Measurements from ENCODE around the gene NR1D2. TPM values are rescaled to one million over a fixed set of nuclear protein-coding genes. Genes with fewer than 3 reads are reported as not detected.
A peak's percentile ranks its signal among the peaks of the same experiment; 100 is the strongest.

Gene NR1D2
- total RNA-seq, 1 experiment from 2014 or later, result 8.7 TPM

DNA sequence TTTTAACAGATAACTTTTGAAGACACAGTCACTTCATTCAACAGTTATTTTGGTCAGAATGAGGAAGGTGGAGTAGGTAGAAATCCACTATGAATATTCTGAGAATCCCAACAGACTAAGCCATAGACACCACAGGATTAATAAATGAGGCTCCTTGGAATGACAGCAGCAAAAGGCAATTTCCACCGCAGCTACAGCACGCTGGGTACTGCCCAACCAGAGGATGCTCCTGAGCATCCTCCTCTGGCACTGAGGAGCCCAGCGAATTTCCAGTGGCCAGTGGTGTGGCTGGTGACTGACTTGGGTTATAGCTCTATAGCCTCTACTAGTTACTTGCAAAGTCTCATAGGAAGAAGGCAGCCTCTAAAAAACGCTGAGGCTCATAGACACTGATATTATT is 3.6 kb upstream of the NR1D2 start:
- ChIA-PET CTCF (no interaction called here), POLR2A (ENCODE audit: low non-redundant PET) (no interaction called here)
- H3K27ac ChIP-seq (ENCODE audit: low read depth, low read length, poor library complexity, severe bottlenecking), result no peak overlapping the region
- no peaks in the 10 kb centered on the region for H3K27me3 ChIP-seq (replicated peaks; ENCODE audit: insufficient read depth, low read depth, low read length, poor library complexity)
- intact Hi-C loops (cut with micrococcal nuclease; ENCODE audit: unreplicated experiment), result no loop called here
- BruUV-seq (replicated peaks), result no TSS peak
- DNase-seq (ENCODE audit: low spot score), result no peak
- no peaks in the 10 kb centered on the region for H3K36me3 ChIP-seq (ENCODE audit: insufficient read depth, low read length, poor library complexity, severe bottlenecking)
- H3K4me1 ChIP-seq (ENCODE audit: insufficient read depth, low read length, poor library complexity, severe bottlenecking), result peaks cover 1% of the 10 kb centered on the region
- no peaks in the 10 kb centered on the region for H3K9me3 ChIP-seq (ENCODE audit: low read depth, low read length, poor library complexity, severe bottlenecking)
- TF ChIP-seq, protein P1, sequence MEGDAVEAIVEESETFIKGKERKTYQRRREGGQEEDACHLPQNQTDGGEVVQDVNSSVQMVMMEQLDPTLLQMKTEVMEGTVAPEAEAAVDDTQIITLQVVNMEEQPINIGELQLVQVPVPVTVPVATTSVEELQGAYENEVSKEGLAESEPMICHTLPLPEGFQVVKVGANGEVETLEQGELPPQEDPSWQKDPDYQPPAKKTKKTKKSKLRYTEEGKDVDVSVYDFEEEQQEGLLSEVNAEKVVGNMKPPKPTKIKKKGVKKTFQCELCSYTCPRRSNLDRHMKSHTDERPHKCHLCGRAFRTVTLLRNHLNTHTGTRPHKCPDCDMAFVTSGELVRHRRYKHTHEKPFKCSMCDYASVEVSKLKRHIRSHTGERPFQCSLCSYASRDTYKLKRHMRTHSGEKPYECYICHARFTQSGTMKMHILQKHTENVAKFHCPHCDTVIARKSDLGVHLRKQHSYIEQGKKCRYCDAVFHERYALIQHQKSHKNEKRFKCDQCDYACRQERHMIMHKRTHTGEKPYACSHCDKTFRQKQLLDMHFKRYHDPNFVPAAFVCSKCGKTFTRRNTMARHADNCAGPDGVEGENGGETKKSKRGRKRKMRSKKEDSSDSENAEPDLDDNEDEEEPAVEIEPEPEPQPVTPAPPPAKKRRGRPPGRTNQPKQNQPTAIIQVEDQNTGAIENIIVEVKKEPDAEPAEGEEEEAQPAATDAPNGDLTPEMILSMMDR (conservative IDR thresholded peaks at IDR 0.05; ENCODE audit: low read depth, low read length), result no peak
- no peak for TF ChIP-seq EZH2 (IDR thresholded peaks at IDR 0.05; ENCODE audit: borderline replicate concordance, low read depth, low read length, poor library complexity, severe bottlenecking)
- H3K4me3 ChIP-seq (ENCODE audit: low read depth, low read length, poor library complexity, severe bottlenecking), result no peak overlapping the region

DNA sequence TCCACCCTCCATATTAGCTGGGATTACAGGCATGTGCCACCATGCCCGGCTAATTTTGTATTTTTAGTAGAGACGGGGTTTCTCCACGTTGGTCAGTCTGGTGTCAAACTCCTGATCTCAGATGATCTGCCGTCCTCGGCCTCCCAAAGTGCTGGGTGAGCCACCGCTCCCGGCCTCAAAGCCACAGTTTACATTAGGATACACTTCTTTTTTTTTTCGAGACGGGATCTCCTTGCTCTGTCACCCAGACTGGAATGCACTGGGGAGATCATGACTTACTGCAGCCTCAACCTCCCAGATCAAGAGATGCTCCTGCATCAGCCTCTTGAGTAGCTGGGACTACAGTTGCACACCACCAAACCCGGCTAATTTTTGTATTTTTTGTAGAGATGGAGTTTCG is 2.5 kb upstream of the NR1D2 start:
- H3K4me1 ChIP-seq (ENCODE audit: insufficient read depth, low read length, poor library complexity, severe bottlenecking), result peaks cover 7% of the 10 kb centered on the region
- H3K9me3 ChIP-seq (ENCODE audit: low read depth, low read length, poor library complexity, severe bottlenecking), result no peaks in the 10 kb centered on the region
- ChIA-PET POLR2A (ENCODE audit: low non-redundant PET) (no interaction called here), CTCF (no interaction called here)
- intact Hi-C loops (cut with micrococcal nuclease; ENCODE audit: unreplicated experiment), result no loop called here
- TF ChIP-seq, protein P1 (conservative IDR thresholded peaks at IDR 0.05; ENCODE audit: low read depth, low read length), result no peak
- no peak for TF ChIP-seq EZH2 (IDR thresholded peaks at IDR 0.05; ENCODE audit: borderline replicate concordance, low read depth, low read length, poor library complexity, severe bottlenecking)
- no peaks in the 10 kb centered on the region for H3K36me3 ChIP-seq (ENCODE audit: insufficient read depth, low read length, poor library complexity, severe bottlenecking)
- H3K4me3 ChIP-seq (ENCODE audit: low read depth, low read length, poor library complexity, severe bottlenecking), result no peak overlapping the region
- BruUV-seq (replicated peaks), result no TSS peak
- H3K27me3 ChIP-seq (replicated peaks; ENCODE audit: insufficient read depth, low read depth, low read length, poor library complexity), result no peaks in the 10 kb centered on the region
- no peak overlapping the region for H3K27ac ChIP-seq (ENCODE audit: low read depth, low read length, poor library complexity, severe bottlenecking)
- no peak for DNase-seq (ENCODE audit: low spot score)

DNA sequence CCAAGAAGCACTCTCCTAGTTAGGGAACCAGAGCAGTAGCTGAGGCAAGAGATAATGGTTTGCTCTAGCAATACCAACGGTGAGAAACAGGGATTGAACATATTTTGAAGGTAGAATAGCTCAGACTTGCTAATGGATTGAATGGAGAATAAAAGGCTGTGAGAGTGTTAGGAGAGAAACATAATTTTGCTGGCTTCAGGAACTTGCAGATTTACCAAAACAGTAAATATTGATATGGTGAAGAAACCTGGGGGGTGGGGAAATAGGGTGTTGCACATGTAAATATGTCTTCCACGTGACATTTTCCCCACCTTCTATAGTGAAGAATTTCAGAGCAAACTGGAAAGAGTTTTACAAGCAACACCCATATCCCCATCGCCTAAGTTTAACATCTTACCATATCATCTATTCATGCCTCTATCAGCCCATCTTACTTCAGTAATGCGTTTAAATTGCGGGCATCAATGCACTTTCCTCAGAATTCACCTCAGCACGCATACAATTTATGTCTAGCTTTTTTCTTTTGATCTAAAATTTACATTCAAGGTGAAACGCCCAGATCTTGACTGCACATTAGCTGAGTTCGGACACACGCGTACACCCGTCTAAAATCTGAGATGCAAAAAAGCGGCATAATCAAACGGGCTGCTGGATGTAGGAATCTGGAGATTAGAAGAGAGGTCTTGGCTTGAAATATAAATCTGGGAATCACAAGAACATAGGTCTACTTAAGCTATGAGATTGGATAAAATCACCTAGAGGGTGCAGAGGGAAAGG is 891 bp upstream of the NR1D2 start:
- ChIA-PET CTCF (no interaction called here), POLR2A (ENCODE audit: low non-redundant PET) (no interaction called here)
- BruUV-seq (replicated peaks), result TSS peak; percentile 66
- H3K9me3 ChIP-seq (ENCODE audit: low read depth, low read length, poor library complexity, severe bottlenecking), result no peaks in the 10 kb centered on the region
- DNase-seq (ENCODE audit: low spot score), result no peak
- peaks cover 7% of the 10 kb centered on the region for H3K4me1 ChIP-seq (ENCODE audit: insufficient read depth, low read length, poor library complexity, severe bottlenecking)
- no peaks in the 10 kb centered on the region for H3K36me3 ChIP-seq (ENCODE audit: insufficient read depth, low read length, poor library complexity, severe bottlenecking)
- TF ChIP-seq, protein P1 (conservative IDR thresholded peaks at IDR 0.05; ENCODE audit: low read depth, low read length), result no peak
- no peak for TF ChIP-seq EZH2 (IDR thresholded peaks at IDR 0.05; ENCODE audit: borderline replicate concordance, low read depth, low read length, poor library complexity, severe bottlenecking)
- H3K4me3 ChIP-seq (ENCODE audit: low read depth, low read length, poor library complexity, severe bottlenecking), result peak overlapping the region; percentile 66
- intact Hi-C loops (cut with micrococcal nuclease; ENCODE audit: unreplicated experiment), result loop anchor here (2.0 kb wide), 1 partner anchor 21 kb away; no protein-coding TSS in a partner anchor
- no peaks in the 10 kb centered on the region for H3K27me3 ChIP-seq (replicated peaks; ENCODE audit: insufficient read depth, low read depth, low read length, poor library complexity)
- H3K27ac ChIP-seq (ENCODE audit: low read depth, low read length, poor library complexity, severe bottlenecking), result no peak overlapping the region

All from A673 (cell line).